ENCODE results near the gene OR2M4. TPM values are rescaled to one million over a fixed set of nuclear protein-coding genes. Genes with fewer than 3 reads are reported as not detected.
"Not testable (repeated sequence)": the region's sequence is repeated elsewhere in the genome, so short reads cannot be mapped to it uniquely, and the experiment has no call there.

The OR2M4 gene, protein sequence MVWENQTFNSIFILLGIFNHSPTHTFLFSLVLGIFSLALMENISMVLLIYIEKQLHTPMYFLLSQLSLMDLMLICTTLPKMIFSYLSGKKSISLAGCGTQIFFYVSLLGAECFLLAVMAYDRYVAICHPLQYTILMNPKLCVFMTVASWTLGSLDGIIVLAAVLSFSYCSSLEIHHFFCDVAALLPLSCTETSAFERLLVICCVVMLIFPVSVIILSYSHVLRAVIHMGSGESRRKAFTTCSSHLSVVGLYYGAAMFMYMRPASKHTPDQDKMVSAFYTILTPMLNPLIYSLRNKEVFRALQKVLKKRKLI
- total RNA-seq (2014; rRNA removed; shearing (Covaris generic)) = not detected in 2 replicates

DNA sequence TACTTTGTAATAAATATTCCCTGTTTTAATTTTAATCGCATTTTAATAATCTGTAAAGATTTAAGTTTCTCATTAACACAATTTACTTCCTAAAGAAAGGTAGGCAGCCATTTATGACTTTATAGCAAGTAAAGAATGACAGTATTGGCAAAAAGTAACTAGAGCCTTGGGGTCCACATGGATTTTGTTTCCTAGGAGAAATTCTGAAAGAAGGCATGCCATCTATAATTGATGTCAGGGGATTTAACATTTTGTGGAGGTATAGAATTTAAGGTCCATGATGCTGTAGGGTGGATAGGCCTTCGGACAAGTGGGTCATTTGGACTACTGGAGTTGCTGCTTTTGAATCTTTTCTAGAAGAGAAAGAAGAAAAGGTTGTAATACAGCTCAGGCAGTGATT is at the start of gene OR2M4:
Gene OR2M4 (plus strand): TSS at position 301 of the 400 bp plus-strand sequence. CDS start 7,512 bp downstream, outside the sequence.
- no peak for DNase-seq
- Histone ChIP-seq H3K36me3 (replicated peaks; ENCODE audit: control insufficient read depth, insufficient read depth, low read length) (no peaks in the 10 kb centered on the region), H3K4me3 (ENCODE audit: insufficient read depth, low read depth, low read length) (no peak within 1 kb of the TSS), H3K27me3 (ENCODE audit: control insufficient read depth, insufficient read depth, low read length) (no peaks in the 10 kb centered on the region)

- no peaks in the 10 kb centered on the region for H3K27me3 ChIP-seq (ENCODE audit: control insufficient read depth, insufficient read depth, low read length)
- DNase-seq = no peak
- H3K36me3 ChIP-seq (replicated peaks; ENCODE audit: control insufficient read depth, insufficient read depth, low read length) = no peaks in the 10 kb centered on the region
- no peak overlapping the region for H3K4me3 ChIP-seq (ENCODE audit: insufficient read depth, low read depth, low read length)
Measured at GRCh38 chr1:248183996-248184395, 47.2 kb upstream of the OR2M4 start.

- no peak for DNase-seq
- H3K27me3 ChIP-seq (ENCODE audit: control insufficient read depth, insufficient read depth, low read length) = no peaks in the 10 kb centered on the region
- H3K4me3 ChIP-seq (ENCODE audit: insufficient read depth, low read depth, low read length) = no peak overlapping the region
- no peaks in the 10 kb centered on the region for H3K36me3 ChIP-seq (replicated peaks; ENCODE audit: control insufficient read depth, insufficient read depth, low read length)
Measured at GRCh38 chr1:248187363-248187762, 43.9 kb upstream of the OR2M4 start.

- H3K4me3 ChIP-seq (ENCODE audit: insufficient read depth, low read depth, low read length) = no peak overlapping the region
- no peaks in the 10 kb centered on the region for H3K36me3 ChIP-seq (replicated peaks; ENCODE audit: control insufficient read depth, insufficient read depth, low read length)
- H3K27me3 ChIP-seq (ENCODE audit: control insufficient read depth, insufficient read depth, low read length) = no peaks in the 10 kb centered on the region
- DNase-seq = no peak
Measured at GRCh38 chr1:248189026-248189425, 42.2 kb upstream of the OR2M4 start.

- Histone ChIP-seq H3K36me3 (replicated peaks; ENCODE audit: control insufficient read depth, insufficient read depth, low read length) (no peaks in the 10 kb centered on the region), H3K27me3 (ENCODE audit: control insufficient read depth, insufficient read depth, low read length) (no peaks in the 10 kb centered on the region), H3K4me3 (ENCODE audit: insufficient read depth, low read depth, low read length) (no peak overlapping the region)
- no peak for DNase-seq
Measured at GRCh38 chr1:248194117-248194516, 37.1 kb upstream of the OR2M4 start.

DNA sequence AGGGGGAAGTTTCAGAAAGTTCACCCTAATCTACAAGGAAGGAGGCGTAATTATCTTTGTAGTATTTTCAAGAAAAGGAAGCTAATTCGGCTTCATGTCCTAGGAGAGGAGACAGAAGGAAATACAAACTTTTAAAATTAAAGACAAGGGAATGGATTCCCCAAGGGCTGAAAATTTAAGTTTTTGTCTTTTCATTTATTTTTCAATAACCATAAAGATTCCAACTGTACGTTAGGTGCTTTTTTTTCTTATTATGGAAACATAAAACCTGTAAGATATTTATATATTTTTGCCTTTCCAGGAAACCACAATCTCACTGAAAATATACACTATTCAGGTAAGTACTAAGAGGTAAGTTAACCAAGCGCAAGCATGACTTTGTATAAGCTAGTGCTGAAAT is 34.3 kb upstream of the OR2M4 start, which contains the start of gene OR2M3:
Gene OR2M3 (plus strand): TSS at position 301 of the 400 bp plus-strand sequence. CDS start 5,803 bp downstream, outside the sequence.
- DNase-seq = no peak
- H3K27me3 ChIP-seq (ENCODE audit: control insufficient read depth, insufficient read depth, low read length) = no peaks in the 10 kb centered on the region
- no peak within 1 kb of the TSS for H3K4me3 ChIP-seq (ENCODE audit: insufficient read depth, low read depth, low read length)
- H3K36me3 ChIP-seq (replicated peaks; ENCODE audit: control insufficient read depth, insufficient read depth, low read length) = no peaks in the 10 kb centered on the region

DNA sequence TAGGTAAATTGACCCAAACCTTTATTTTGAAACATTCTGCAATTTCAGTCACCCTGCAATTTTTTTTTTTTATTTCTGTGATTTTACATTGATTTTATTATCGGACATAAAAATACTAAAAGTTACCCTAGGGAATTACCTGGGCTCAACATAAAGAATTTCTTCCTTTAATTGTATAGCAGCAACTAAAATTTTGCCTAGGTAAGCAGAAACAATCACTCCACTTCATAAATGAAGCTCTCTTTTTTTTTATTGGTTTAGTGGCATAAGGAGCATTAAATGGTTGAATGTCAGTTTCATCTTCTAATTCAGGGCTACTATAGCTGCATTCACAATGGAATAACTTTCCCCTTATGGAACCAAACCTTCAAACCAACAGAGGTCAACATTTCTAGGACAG is 15.3 kb upstream of the OR2M4 start:
- Histone ChIP-seq H3K36me3 (replicated peaks; ENCODE audit: control insufficient read depth, insufficient read depth, low read length) (no peaks in the 10 kb centered on the region), H3K27me3 (ENCODE audit: control insufficient read depth, insufficient read depth, low read length) (no peaks in the 10 kb centered on the region), H3K4me3 (ENCODE audit: insufficient read depth, low read depth, low read length) (no peak overlapping the region)
- DNase-seq = no peak

DNA sequence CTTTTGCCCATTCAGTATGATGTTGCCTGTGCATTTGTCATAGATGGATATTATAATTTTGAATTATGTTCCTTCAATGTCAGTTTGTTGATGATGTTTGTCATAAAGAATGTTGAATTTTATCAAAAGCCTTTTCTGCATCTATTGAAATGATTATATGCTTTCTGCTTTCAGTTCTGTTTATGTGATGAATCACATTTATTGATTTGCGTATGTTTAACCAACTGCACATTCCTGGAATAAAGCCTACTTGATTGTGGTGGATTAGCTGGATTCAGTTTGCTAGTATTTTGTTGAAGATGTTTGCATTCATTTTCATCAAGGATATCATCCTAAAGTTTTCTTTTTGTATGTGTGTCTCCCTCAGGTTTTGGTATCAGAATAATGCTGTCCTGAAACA is 5.7 kb upstream of the OR2M4 start:
- no peak for DNase-seq
- no peaks in the 10 kb centered on the region for H3K27me3 ChIP-seq (ENCODE audit: control insufficient read depth, insufficient read depth, low read length)
- no peak overlapping the region for H3K4me3 ChIP-seq (ENCODE audit: insufficient read depth, low read depth, low read length)
- no peaks in the 10 kb centered on the region for H3K36me3 ChIP-seq (replicated peaks; ENCODE audit: control insufficient read depth, insufficient read depth, low read length)

DNA sequence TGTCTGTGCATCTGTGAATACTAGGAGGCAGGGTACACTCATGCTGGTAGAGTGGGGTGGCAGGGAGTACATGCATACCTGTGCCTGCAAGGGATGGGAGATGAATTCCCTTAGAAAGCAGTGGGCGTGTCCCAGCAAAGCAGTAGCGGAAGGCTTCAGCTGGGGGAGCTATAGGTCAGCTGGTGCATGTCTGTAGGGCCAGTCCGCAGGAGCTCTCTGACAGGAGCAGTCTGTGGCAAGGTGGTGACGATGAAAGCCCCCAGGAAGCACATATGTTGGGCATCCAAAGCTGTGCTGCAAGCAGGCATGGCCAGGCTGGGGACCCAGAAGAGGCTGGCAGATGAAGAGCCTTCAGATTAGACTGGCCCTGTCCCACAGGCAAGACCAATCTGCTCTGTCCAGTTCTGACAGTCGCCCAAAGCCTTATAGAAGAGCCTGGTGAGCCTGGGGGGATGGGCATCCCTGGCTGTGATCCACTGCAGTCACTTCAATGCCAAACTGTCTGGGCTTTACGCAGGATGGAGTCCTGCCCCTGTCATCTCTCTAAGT is 1.8 kb upstream of the OR2M4 start:
- no peak for DNase-seq
- H3K4me3 ChIP-seq (ENCODE audit: insufficient read depth, low read depth, low read length) = no peak overlapping the region
- no peaks in the 10 kb centered on the region for H3K36me3 ChIP-seq (replicated peaks; ENCODE audit: control insufficient read depth, insufficient read depth, low read length)
- H3K27me3 ChIP-seq (ENCODE audit: control insufficient read depth, insufficient read depth, low read length) = no peaks in the 10 kb centered on the region

GRCh38 chr1:248239478-248239877 is 8.3 kb downstream of the OR2M4 start:
- H3K36me3 ChIP-seq (replicated peaks; ENCODE audit: control insufficient read depth, insufficient read depth, low read length) = no peaks in the 10 kb centered on the region
- DNase-seq = no peak
- no peak overlapping the region for H3K4me3 ChIP-seq (ENCODE audit: insufficient read depth, low read depth, low read length)
- no peaks in the 10 kb centered on the region for H3K27me3 ChIP-seq (ENCODE audit: control insufficient read depth, insufficient read depth, low read length)

- Histone ChIP-seq H3K4me3 (ENCODE audit: insufficient read depth, low read depth, low read length) (no peak overlapping the region), H3K36me3 (replicated peaks; ENCODE audit: control insufficient read depth, insufficient read depth, low read length) (no peaks in the 10 kb centered on the region), H3K27me3 (ENCODE audit: control insufficient read depth, insufficient read depth, low read length) (no peaks in the 10 kb centered on the region)
- peak; percentile 24 for DNase-seq
Measured at GRCh38 chr1:248243204-248243603, 12.0 kb downstream of the OR2M4 start.

DNA sequence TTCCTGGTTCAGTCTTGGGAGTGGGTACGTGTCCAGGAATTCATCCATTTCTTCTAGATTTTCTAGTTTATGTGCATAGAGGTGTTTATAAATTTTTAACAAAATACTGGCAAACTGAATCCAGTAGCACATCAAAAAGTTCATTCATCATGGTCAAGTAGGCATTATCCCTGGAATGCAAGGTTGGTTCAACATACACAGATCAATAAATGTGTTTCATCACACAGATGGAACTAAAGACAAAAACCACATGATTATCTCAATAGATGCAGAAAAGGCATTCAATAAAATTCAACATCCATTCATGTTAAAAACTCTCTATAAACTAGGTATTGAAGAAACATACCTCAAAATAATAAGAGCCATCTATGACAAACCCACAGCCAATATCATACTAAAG is 28.1 kb downstream of the OR2M4 start:
- not testable (repeated sequence) for H3K4me3 ChIP-seq (ENCODE audit: insufficient read depth, low read depth, low read length); H3K27me3 ChIP-seq (ENCODE audit: control insufficient read depth, insufficient read depth, low read length); H3K36me3 ChIP-seq (replicated peaks; ENCODE audit: control insufficient read depth, insufficient read depth, low read length); DNase-seq

DNA sequence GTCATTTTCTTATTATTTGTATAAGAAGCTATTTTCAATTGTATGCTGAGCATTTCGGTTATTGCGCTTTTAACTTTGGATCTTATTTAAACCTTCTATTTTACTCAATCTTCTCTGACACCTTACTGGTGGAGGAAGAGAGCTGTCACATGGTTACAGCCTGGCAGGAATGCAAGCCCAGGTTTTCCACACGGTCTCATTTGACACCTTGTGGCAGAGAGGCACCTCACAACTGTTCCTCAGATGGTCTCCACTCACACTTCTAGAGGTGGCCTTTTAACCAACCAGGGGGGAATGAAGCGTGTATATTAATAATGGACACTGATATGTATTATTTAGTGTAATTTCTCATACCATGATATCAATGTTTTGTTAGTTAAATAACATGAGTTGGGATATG is 37.0 kb downstream of the OR2M4 start:
- Histone ChIP-seq H3K36me3 (replicated peaks; ENCODE audit: control insufficient read depth, insufficient read depth, low read length) (no peaks in the 10 kb centered on the region), H3K4me3 (ENCODE audit: insufficient read depth, low read depth, low read length) (no peak overlapping the region)
- no peak for DNase-seq

GRCh38 chr1:248273225-248273624 is 42.0 kb downstream of the OR2M4 start:
- not testable (repeated sequence) for H3K36me3 ChIP-seq (replicated peaks; ENCODE audit: control insufficient read depth, insufficient read depth, low read length); H3K4me3 ChIP-seq (ENCODE audit: insufficient read depth, low read depth, low read length); H3K27me3 ChIP-seq (ENCODE audit: control insufficient read depth, insufficient read depth, low read length); DNase-seq

More for the DNA sequence above, 37.0 kb downstream of the OR2M4 start:
- H3K27me3 ChIP-seq (ENCODE audit: control insufficient read depth, insufficient read depth, low read length) = no peaks in the 10 kb centered on the region

GRCh38 chr1:248277876-248278275 is 46.7 kb downstream of the OR2M4 start, which contains the start of gene OR2T33:
Gene OR2T33, minus strand, starts transcription at chr1:248277976. Its CDS starts 4,162 bp downstream, at chr1:248273814.
- Histone ChIP-seq H3K36me3 (replicated peaks; ENCODE audit: control insufficient read depth, insufficient read depth, low read length) (no peaks in the 10 kb centered on the region), H3K27me3 (ENCODE audit: control insufficient read depth, insufficient read depth, low read length) (no peaks in the 10 kb centered on the region), H3K4me3 (ENCODE audit: insufficient read depth, low read depth, low read length) (no peak within 1 kb of the TSS)
- no peak for DNase-seq

Data from H7 (cell line).